Measurements from ENCODE around the gene MAD1L1. TPM values are rescaled to one million over a fixed set of nuclear protein-coding genes. Genes with fewer than 3 reads are reported as not detected.
A peak's percentile ranks its signal among the peaks of the same experiment; 100 is the strongest.

MAD1L1 gene
- total and polyA plus RNA-seq, 2 of the 8 experiments (the other 6 are each of a cell fraction or from before 2014, with no cell fraction given) = 40.4 to 44.6 TPM

DNA sequence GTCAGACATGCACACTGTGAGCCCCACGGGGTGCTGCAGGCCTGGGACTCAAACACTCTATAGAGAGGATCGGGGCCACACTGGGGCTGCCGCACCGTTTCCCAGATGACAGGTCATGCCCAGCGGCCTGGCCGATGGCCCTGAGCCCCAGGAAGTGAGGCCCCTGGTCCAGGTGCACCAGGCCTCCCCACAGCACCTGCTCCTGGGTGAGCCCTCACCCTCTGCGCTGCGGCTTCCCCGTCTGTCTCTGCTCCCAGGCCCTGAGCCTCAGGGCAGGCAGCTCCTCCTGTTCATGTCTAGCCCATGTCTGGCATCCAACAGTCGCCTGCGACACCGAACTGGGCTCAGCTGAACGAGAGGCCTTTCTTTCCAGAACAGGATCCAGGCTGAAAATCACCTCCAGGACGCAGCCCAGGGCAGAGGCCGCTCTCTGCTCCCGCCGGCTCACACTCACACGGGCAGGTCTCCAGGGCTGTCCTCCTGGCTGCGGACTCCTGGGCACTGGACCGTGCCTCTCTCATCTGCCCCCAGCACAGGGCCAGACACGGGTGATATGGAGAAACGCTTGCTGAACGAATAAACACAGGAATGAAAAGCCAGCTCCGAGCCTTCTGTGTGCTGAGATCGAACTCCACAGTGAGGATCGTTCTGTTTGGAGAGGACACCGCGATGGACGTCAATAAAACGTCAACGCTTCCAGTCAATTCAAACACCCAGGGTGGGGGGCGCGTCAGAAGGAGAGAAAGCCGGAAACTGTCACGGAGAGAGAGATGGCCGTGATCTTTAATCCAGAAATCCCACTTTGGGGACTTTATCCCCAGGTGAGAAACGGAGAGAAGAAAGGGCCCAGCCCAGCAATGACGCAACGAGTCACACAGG lies 360.3 kb downstream of the MAD1L1 start:
- Histone ChIP-seq H4K8ac (ENCODE audit: extremely low read depth, insufficient read depth, low read length) (peak overlapping the region; percentile 62), H3K36me3 (ENCODE audit: control insufficient read depth in 2 of 4, insufficient read depth in 4 of 4, low read length in 3 of 4) (no peaks in the 10 kb centered on the region), H3K79me2 (ENCODE audit: control insufficient read depth in 1 of 2, insufficient read depth in 2 of 2, low read length in 2 of 2) (no peaks in the 10 kb centered on the region; a peak in 1 of 4 replicates), H3K4me1 (replicated peaks in 1 of 4; ENCODE audit: control insufficient read depth in 3 of 4, insufficient read depth in 4 of 4, low read length in 3 of 4) (no peaks in the 10 kb centered on the region; a peak in 1 of 7 replicates), H3K23ac (ENCODE audit: insufficient read length) (no peak overlapping the region), H2BK120ac (replicated peaks; ENCODE audit: low read depth, low read length) (no peak overlapping the region), H3K4me2 (ENCODE audit: insufficient read depth in 1 of 2, low read depth in 2 of 2, low read length in 2 of 2) (no peak overlapping the region), H2BK20ac (ENCODE audit: low read length) (no peak overlapping the region), H4K5ac (ENCODE audit: insufficient read length, low read depth, low read length) (no peak overlapping the region), H3K18ac (ENCODE audit: extremely low read depth, low read length) (no peak overlapping the region), H3K4ac (replicated peaks; ENCODE audit: insufficient read length, low read depth, low read length) (no peak overlapping the region), H4K91ac (replicated peaks; ENCODE audit: insufficient read length, low read length) (no peak overlapping the region), H2AFZ (ENCODE audit: low read length) (no peak overlapping the region), H4K20me1 (replicated peaks in 1 of 2; ENCODE audit: control insufficient read depth in 1 of 2, insufficient read depth in 2 of 2, low read length in 2 of 2) (peaks cover 1 to 2% of the 10 kb centered on the region in 2 experiments), H2BK5ac (ENCODE audit: low read depth, low read length) (peak overlapping the region; percentile 75; the same call in 1 of the 2 replicates), H3K14ac (ENCODE audit: insufficient read length) (no peak overlapping the region), H3K9ac (replicated peaks in 1 of 4; ENCODE audit: extremely low read depth in 1 of 4, low read depth in 3 of 4, low read length in 3 of 4) (no peak overlapping the region), H3K9me3 (ENCODE audit: insufficient read depth in 2 of 2, low read depth in 1 of 2, low read length in 1 of 2) (peaks cover 0 to 11% of the 10 kb centered on the region in 2 experiments; a peak in 1 of 4 replicates), H2AK5ac (ENCODE audit: low read depth, low read length) (no peak overlapping the region), H3K27me3 (replicated peaks in 1 of 4; ENCODE audit: control insufficient read depth in 3 of 4, extremely low read depth in 1 of 4, insufficient read depth in 3 of 4, low read length in 3 of 4) (no peaks in the 10 kb centered on the region), H2BK12ac (ENCODE audit: low read depth, low read length) (no peak overlapping the region), H3K4me3 (ENCODE audit: extremely low read depth in 1 of 4, insufficient read depth in 2 of 4, low read depth in 3 of 4, low read length in 4 of 4) (no peak overlapping the region), H3K23me2 (ENCODE audit: low read depth, low read length) (no peaks in the 10 kb centered on the region; the same call in 1 of the 2 replicates), H3K27ac (ENCODE audit: low read depth, low read length) (no peak overlapping the region), H2BK15ac (ENCODE audit: low read length) (no peak overlapping the region), H3K56ac (replicated peaks; ENCODE audit: insufficient read length, low read depth, low read length) (no peak overlapping the region), H3K79me1 (ENCODE audit: low read depth, low read length) (peaks cover 4% of the 10 kb centered on the region; the same call in 1 of the 2 replicates)
- FAIRE-seq (no peak), DNase-seq (ENCODE audit: low read depth in 1 of 2, low spot score in 2 of 2) (no peak)
- WGBS, 2 experiments (ENCODE audit: extremely low coverage in 1 of 2, insufficient coverage in 1 of 2, insufficient read length in 1 of 2, insufficient replicate concordance in 2 of 2, low coverage in 1 of 2, low lambda C conversion rate in 2 of 2, missing lambda C conversion rate in 1 of 2) = 90% methylated on average over 37 of the region's 39 CpGs; no CpG with 5 or more reads in 1 of the 2 experiments
- CTCF ChIA-PET (ENCODE audit: partially characterized antibody) = interaction anchor here (1.4 kb wide), 1 partner anchor 11 kb away, joined by 3 read pairs; no protein-coding TSS in a partner anchor
- POLR2A ChIA-PET (ENCODE audit: partially characterized antibody) = no interaction called here
- TF ChIP-seq TEAD4 (IDR thresholded peaks at IDR 0.05; ENCODE audit: low read depth, low read length) (no peak), BRCA1 (IDR thresholded peaks at IDR 0.05; ENCODE audit: low read depth, low read length) (no peak), EP300 (IDR thresholded peaks at IDR 0.05; ENCODE audit: borderline replicate concordance in 1 of 2, low read depth in 2 of 2, low read length in 2 of 2) (no peak), RNF2 (IDR thresholded peaks at IDR 0.05; ENCODE audit: borderline replicate concordance, low read depth, low read length, missing control alignments, poor library complexity, severe bottlenecking) (no peak), YY1 (IDR thresholded peaks at IDR 0.05; ENCODE audit: low read depth, low read length) (no peak), BCL11A (IDR thresholded peaks at IDR 0.05; ENCODE audit: low read depth in 2 of 2, low read length in 2 of 2) (no peak), NRF1 (IDR thresholded peaks at IDR 0.05; ENCODE audit: low read depth, low read length) (no peak), CBX5 (IDR thresholded peaks at IDR 0.05; ENCODE audit: low read depth, low read length) (no peak), RBBP5 (IDR thresholded peaks at IDR 0.05; ENCODE audit: borderline replicate concordance, low read depth, low read length) (no peak), POLR2AphosphoS5 (IDR thresholded peaks at IDR 0.05; ENCODE audit: low read depth, low read length) (no peak), JUND (IDR thresholded peaks at IDR 0.05; ENCODE audit: low read length) (no peak), SUZ12 (IDR thresholded peaks at IDR 0.05; ENCODE audit: low read length) (no peak)
